Keratinocyte (primary cell): Measurements from ENCODE around the gene SREBF2. TPM values are rescaled to one million over a fixed set of nuclear protein-coding genes. Genes with fewer than 3 reads are reported as not detected.

ENCODE experiments used
- DNase-seq: peaks from one replicate; pipeline ENCODE4 v3.0.0-alpha.2; 2011; ENCODE audit warnings: low read depth, missing footprints, low spot score
- FAIRE-seq: peaks from 2 replicates; lab custom pipeline; 2011; peaks lifted over from hg19 to GRCh38; lab: Jason Lieb, UNC
- H2AFZ ChIP-seq: 2 replicates; pipeline ENCODE4 v1.6.0; 2012; ENCODE audit warnings: low read length, control low read depth, inconsistent platforms; ENCODE audit not compliant: control insufficient read depth
- H3K27ac ChIP-seq: 2 replicates; pipeline ENCODE4 v1.5.1; 2011; ENCODE audit warnings: low read length; ENCODE audit not compliant: control insufficient read depth, insufficient read depth
- H3K27me3 ChIP-seq: 3 replicates; pipeline ENCODE4 v1.6.0; 2011; ENCODE audit warnings: low read length; ENCODE audit not compliant: control insufficient read depth, insufficient read depth; ENCODE audit errors: extremely low read depth
- H3K36me3 ChIP-seq, 2 experiments: 2 replicates in 1 of 2; 3 replicates in 1 of 2; pipeline ENCODE4 v1.5.1; 2011; ENCODE audit warnings: low read length in 2 of 2, mild to moderate bottlenecking in 1 of 2; ENCODE audit not compliant: control insufficient read depth in 2 of 2, insufficient read depth in 2 of 2; ENCODE audit errors: extremely low read depth in 1 of 2
- H3K4me1 ChIP-seq: 3 replicates; pipeline ENCODE4 v1.5.1; 2011; ENCODE audit warnings: low read length; ENCODE audit not compliant: control insufficient read depth, insufficient read depth; ENCODE audit errors: extremely low read depth
- H3K4me2 ChIP-seq: 3 replicates; pipeline ENCODE4 v1.6.0; 2011; ENCODE audit warnings: low read depth, low read length; ENCODE audit not compliant: control insufficient read depth, insufficient read depth; ENCODE audit errors: extremely low read depth
- H3K4me3 ChIP-seq, 3 experiments: fragments of 200-600 bp in 1 of 3; sonication (generic) in 1 of 3; 2 replicates in 2 of 3; 3 replicates in 1 of 3; pipeline ENCODE4 v1.5.1; 2011 to 2016; ENCODE audit warnings: low read length in 3 of 3, mild to moderate bottlenecking in 3 of 3, control low read depth in 2 of 3, inconsistent platforms in 1 of 3, low read depth in 1 of 3, mixed read lengths in 1 of 3, mixed run types in 1 of 3, moderate library complexity in 1 of 3; ENCODE audit not compliant: control insufficient read depth in 2 of 3, insufficient read depth in 2 of 3; ENCODE audit errors: extremely low read depth in 1 of 3
- H3K79me2 ChIP-seq: 2 replicates; pipeline ENCODE4 v1.6.0; 2012; ENCODE audit warnings: low read length; ENCODE audit not compliant: control insufficient read depth, insufficient read depth
- H3K9ac ChIP-seq: 3 replicates; pipeline ENCODE4 v1.6.0; 2011; ENCODE audit warnings: low read length; ENCODE audit not compliant: control insufficient read depth, insufficient read depth; ENCODE audit errors: extremely low read depth
- H3K9me1 ChIP-seq: 3 replicates; pipeline ENCODE4 v1.6.0; 2011; ENCODE audit warnings: low read length; ENCODE audit not compliant: control insufficient read depth, insufficient read depth; ENCODE audit errors: extremely low read depth
- H3K9me3 ChIP-seq: 2 replicates; pipeline ENCODE4 v1.5.1; 2012; ENCODE audit warnings: low read depth, low read length; ENCODE audit not compliant: control insufficient read depth
- H4K20me1 ChIP-seq: 3 replicates; pipeline ENCODE4 v1.6.0; 2011; ENCODE audit warnings: low read length; ENCODE audit not compliant: control insufficient read depth, insufficient read depth; ENCODE audit errors: extremely low read depth
- CTCF ChIP-seq, 3 experiments: IDR thresholded peaks in 1 of 3; conservative IDR thresholded peaks in 1 of 3; optimal IDR thresholded peaks in 1 of 3; 2 replicates in 2 of 3; 3 replicates in 1 of 3; pipeline versions ENCODE3 to v1.5.1; 2011; ENCODE audit warnings: low read length in 3 of 3, mild to moderate bottlenecking in 3 of 3, moderate library complexity in 2 of 3, control low read depth in 1 of 3, inconsistent platforms in 1 of 3; ENCODE audit not compliant: insufficient read depth in 2 of 3; ENCODE audit errors: extremely low read depth in 1 of 3
- EZH2 ChIP-seq: IDR thresholded peaks from one replicate; pipeline ENCODE4 v1.6.1; 2012; ENCODE audit warnings: inconsistent platforms, mild to moderate bottlenecking, low read length, moderate library complexity
- dilution Hi-C: fragments of 300-500 bp; cut with MboI; formaldehyde crosslinking; loops from one replicate; pipeline ENCODE4 v1.7.0; 2020; ENCODE audit warnings: low sequenced_read_pairs; ENCODE audit not compliant: extremely low pct_ligation_motif_present
- polyA plus RNA-seq, 5 experiments: library from polyadenylated mRNA; depleted of rRNA in 3 of 5; stranded (reverse) in 3 of 5; stranded (forward) in 1 of 5; unstranded in 1 of 5; fragments of >200 nt; gene quantifications; 1 replicate in 1 of 5; 2 replicates in 3 of 5; 3 replicates in 1 of 5; pipeline versions ENCODE4 v1.2.1 to v1.2.3, GENCODE V29; 2011 to 2012; ENCODE audit warnings: missing spikeins in 2 of 5, low read depth in 1 of 5, low replicate concordance in 1 of 5

The SREBF2 gene
- polyA plus RNA-seq, 1 donor (not counting 4 experiments of a cell fraction or from before 2014, with no cell fraction given): 57.5 TPM

- Histone ChIP-seq H3K9ac (no peak overlapping the region), H2AFZ (no peak overlapping the region), H3K36me3 (peaks cover 15 to 22% of the 10 kb centered on the region in 2 experiments), H3K9me1 (no peaks in the 10 kb centered on the region), H3K9me3 (no peaks in the 10 kb centered on the region), H3K4me3 (no peak overlapping the region), H3K27me3 (peaks cover 48% of the 10 kb centered on the region), H3K79me2 (no peaks in the 10 kb centered on the region), H3K4me2 (no peak overlapping the region), H3K27ac (no peak overlapping the region), H4K20me1 (peaks cover 10% of the 10 kb centered on the region), H3K4me1 (peaks cover 2% of the 10 kb centered on the region)
- DNase-seq (no peak), FAIRE-seq (no peak)
- dilution Hi-C loops: no loop called here
- TF ChIP-seq EZH2 (no peak), CTCF (optimal IDR thresholded peaks at IDR 0.05 in 1 of 3, IDR thresholded peaks at IDR 0.05 in 1 of 3, conservative IDR thresholded peaks at IDR 0.05 in 1 of 3; ENCODE audit: extremely low read depth in 1 of 3, insufficient read depth in 2 of 3, low read length in 3 of 3) (no peak)
These were observed 75.8 kb downstream of the SREBF2 start for GRCh38 chr22:41908411-41909309.

- Histone ChIP-seq H3K4me1 (peaks cover 2% of the 10 kb centered on the region), H3K4me3 (no peak overlapping the region), H3K9ac (no peak overlapping the region), H3K79me2 (no peaks in the 10 kb centered on the region), H3K9me3 (no peaks in the 10 kb centered on the region), H3K27ac (no peak overlapping the region), H3K9me1 (no peaks in the 10 kb centered on the region), H2AFZ (no peak overlapping the region), H3K4me2 (no peak overlapping the region), H3K36me3 (peaks cover 11 to 13% of the 10 kb centered on the region in 2 experiments), H3K27me3 (peaks cover 55% of the 10 kb centered on the region), H4K20me1 (peaks cover 10% of the 10 kb centered on the region)
- TF ChIP-seq EZH2 (peak; percentile 52), CTCF (optimal IDR thresholded peaks at IDR 0.05 in 1 of 3, IDR thresholded peaks at IDR 0.05 in 1 of 3, conservative IDR thresholded peaks at IDR 0.05 in 1 of 3; ENCODE audit: extremely low read depth in 1 of 3, insufficient read depth in 2 of 3, low read length in 3 of 3) (no peak)
- dilution Hi-C loops: no loop called here
- DNase-seq: no peak
- FAIRE-seq: no peak
These were observed 76.6 kb downstream of the SREBF2 start for GRCh38 chr22:41909310-41910049.
